22Rv1 (cell line): Measurements from ENCODE around the gene NMNAT3.

Source experiments
- ZFX ChIP-seq: fragments of 450-650 bp; IDR thresholded peaks from 2 replicates; pipeline ENCODE4 v1.6.1; 2017; ENCODE audit warnings: antibody characterized with exemption, borderline replicate concordance
- TF ChIP-seq, protein P1 (sequence below): fragments of 450-650 bp; IDR thresholded peaks from 2 replicates; pipeline ENCODE4 v1.5.1; 2017; ENCODE audit warnings: mild to moderate bottlenecking

DNA sequence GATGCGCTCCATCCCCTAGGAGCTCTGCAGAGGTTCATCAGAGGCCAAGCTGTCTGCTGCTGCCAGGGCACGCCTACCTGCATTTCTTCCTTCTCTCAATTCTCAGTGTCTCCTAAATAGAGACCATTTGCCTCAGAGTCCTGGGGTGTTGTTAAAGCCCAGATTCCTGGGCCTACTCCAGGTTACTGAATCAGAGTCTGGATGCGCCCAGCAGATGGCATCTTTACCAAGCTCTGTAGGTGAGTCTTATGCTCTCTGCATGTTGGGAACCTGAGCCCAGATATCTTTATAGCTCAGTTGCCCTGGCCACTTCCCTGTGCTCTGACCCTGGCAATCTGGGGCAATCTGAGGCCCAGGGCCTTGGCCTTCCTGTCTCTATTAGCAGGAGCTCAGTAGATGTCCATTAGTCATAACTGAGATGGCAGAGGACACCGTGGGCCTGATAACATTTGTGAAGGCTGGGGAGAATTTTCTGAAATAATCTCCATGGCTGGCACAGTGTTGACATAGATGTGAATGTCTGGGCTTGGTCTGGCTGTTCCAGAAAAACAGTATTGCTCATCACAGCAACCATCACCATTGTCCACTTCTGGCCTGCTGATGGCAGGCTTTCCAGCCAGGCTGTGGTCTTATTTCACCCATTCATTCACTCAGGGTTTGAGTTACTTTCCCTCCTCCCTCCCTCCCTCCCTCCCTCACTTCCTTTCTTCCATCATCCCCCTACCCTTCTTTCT lies 125.0 kb downstream of the NMNAT3 start:
- TF ChIP-seq, protein P1, sequence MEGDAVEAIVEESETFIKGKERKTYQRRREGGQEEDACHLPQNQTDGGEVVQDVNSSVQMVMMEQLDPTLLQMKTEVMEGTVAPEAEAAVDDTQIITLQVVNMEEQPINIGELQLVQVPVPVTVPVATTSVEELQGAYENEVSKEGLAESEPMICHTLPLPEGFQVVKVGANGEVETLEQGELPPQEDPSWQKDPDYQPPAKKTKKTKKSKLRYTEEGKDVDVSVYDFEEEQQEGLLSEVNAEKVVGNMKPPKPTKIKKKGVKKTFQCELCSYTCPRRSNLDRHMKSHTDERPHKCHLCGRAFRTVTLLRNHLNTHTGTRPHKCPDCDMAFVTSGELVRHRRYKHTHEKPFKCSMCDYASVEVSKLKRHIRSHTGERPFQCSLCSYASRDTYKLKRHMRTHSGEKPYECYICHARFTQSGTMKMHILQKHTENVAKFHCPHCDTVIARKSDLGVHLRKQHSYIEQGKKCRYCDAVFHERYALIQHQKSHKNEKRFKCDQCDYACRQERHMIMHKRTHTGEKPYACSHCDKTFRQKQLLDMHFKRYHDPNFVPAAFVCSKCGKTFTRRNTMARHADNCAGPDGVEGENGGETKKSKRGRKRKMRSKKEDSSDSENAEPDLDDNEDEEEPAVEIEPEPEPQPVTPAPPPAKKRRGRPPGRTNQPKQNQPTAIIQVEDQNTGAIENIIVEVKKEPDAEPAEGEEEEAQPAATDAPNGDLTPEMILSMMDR, result no peak
- TF ChIP-seq ZFX, result no peak
